ENCODE measurements around the gene HIVEP1.

- TF ChIP-seq CTCF (IDR thresholded peaks at IDR 0.05) = no peak
- no peak for TF ChIP-seq POLR2A (IDR thresholded peaks at IDR 0.05)
Observed at GRCh38 chr6:12105271-12105670, 93.2 kb downstream of the HIVEP1 start.

Data from body of pancreas (tissue), 4 donors.